ENCODE data around the gene DSCAML1. TPM values are rescaled to one million over a fixed set of nuclear protein-coding genes. Genes with fewer than 3 reads are reported as not detected.

The DSCAML1 gene
- total and polyA plus RNA-seq, 2 of the 8 experiments (the other 6 are each of a cell fraction or from before 2014, with no cell fraction given): 0.19 to 0.24 TPM

DNA sequence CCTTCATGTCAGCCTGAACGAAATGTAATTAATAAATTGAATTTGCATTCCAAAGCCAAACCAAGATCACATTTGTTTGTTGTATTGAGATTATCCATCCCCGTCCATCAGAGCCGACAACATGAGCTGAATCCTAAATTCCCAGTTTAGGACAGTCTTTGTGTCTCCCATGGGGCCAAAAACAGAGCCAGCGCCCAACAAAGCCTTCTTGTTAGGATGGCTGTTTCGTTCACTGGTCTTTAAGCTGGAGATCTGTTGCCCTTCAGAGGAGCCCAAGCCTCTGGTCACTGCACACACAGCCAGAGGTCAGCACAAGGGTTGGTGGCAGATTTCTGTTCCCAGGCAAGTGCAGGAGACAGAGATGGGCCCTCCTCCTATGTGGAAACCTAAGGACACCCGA is 25.8 kb downstream of the DSCAML1 start:
- Histone ChIP-seq H3K14ac (ENCODE audit: insufficient read length) (no peak overlapping the region), H3K27me3 (replicated peaks in 1 of 4; ENCODE audit: control insufficient read depth in 3 of 4, extremely low read depth in 1 of 4, insufficient read depth in 3 of 4, low read length in 3 of 4) (0 out of 7 replicates have a peak, but pooled peaks cover 0 to 2% (median 0%) of the 10 kb centered on the region in 4 experiments), H2BK120ac (replicated peaks; ENCODE audit: low read depth, low read length) (no peak overlapping the region), H2BK15ac (ENCODE audit: low read length) (no peak overlapping the region), H3K56ac (replicated peaks; ENCODE audit: insufficient read length, low read depth, low read length) (no peak overlapping the region), H3K36me3 (ENCODE audit: control insufficient read depth in 2 of 4, insufficient read depth in 4 of 4, low read length in 3 of 4) (no peaks in the 10 kb centered on the region), H3K27ac (ENCODE audit: low read depth, low read length) (no peak overlapping the region), H3K23ac (ENCODE audit: insufficient read length) (no peak overlapping the region), H4K91ac (replicated peaks; ENCODE audit: insufficient read length, low read length) (no peak overlapping the region), H3K4ac (replicated peaks; ENCODE audit: insufficient read length, low read depth, low read length) (no peak overlapping the region), H2AFZ (ENCODE audit: low read length) (no peak overlapping the region), H2BK5ac (ENCODE audit: low read depth, low read length) (no peak overlapping the region), H2AK5ac (ENCODE audit: low read depth, low read length) (no peak overlapping the region), H3K79me1 (ENCODE audit: low read depth, low read length) (no peaks in the 10 kb centered on the region), H4K8ac (ENCODE audit: extremely low read depth, insufficient read depth, low read length) (no peak overlapping the region), H3K4me2 (ENCODE audit: insufficient read depth in 1 of 2, low read depth in 2 of 2, low read length in 2 of 2) (no peak overlapping the region), H2BK20ac (ENCODE audit: low read length) (no peak overlapping the region), H3K9ac (replicated peaks in 1 of 4; ENCODE audit: extremely low read depth in 1 of 4, low read depth in 3 of 4, low read length in 3 of 4) (no peak overlapping the region), H4K5ac (ENCODE audit: insufficient read length, low read depth, low read length) (no peak overlapping the region), H3K4me1 (replicated peaks in 1 of 4; ENCODE audit: control insufficient read depth in 3 of 4, insufficient read depth in 4 of 4, low read length in 3 of 4) (no peaks in the 10 kb centered on the region), H3K23me2 (ENCODE audit: low read depth, low read length) (no peaks in the 10 kb centered on the region), H2BK12ac (ENCODE audit: low read depth, low read length) (no peak overlapping the region), H4K20me1 (replicated peaks in 1 of 2; ENCODE audit: control insufficient read depth in 1 of 2, insufficient read depth in 2 of 2, low read length in 2 of 2) (no peaks in the 10 kb centered on the region), H3K79me2 (ENCODE audit: control insufficient read depth in 1 of 2, insufficient read depth in 2 of 2, low read length in 2 of 2) (no peaks in the 10 kb centered on the region), H3K4me3 (ENCODE audit: extremely low read depth in 1 of 4, insufficient read depth in 2 of 4, low read depth in 3 of 4, low read length in 4 of 4) (no peak overlapping the region), H3K9me3 (ENCODE audit: insufficient read depth in 2 of 2, low read depth in 1 of 2, low read length in 1 of 2) (no peaks in the 10 kb centered on the region), H3K18ac (ENCODE audit: extremely low read depth, low read length) (no peak overlapping the region)
- CTCF ChIA-PET (ENCODE audit: partially characterized antibody): interaction anchor here (0.7 to 1.0 kb wide), 2 partner anchors 327 to 977 kb away, joined by 3 read pairs; no protein-coding TSS in a partner anchor
- DNase-seq (ENCODE audit: low read depth in 1 of 2, low spot score in 2 of 2) (no peak), FAIRE-seq (no peak)
- WGBS, 2 experiments (ENCODE audit: extremely low coverage in 1 of 2, insufficient coverage in 1 of 2, insufficient read length in 1 of 2, insufficient replicate concordance in 2 of 2, low coverage in 1 of 2, low lambda C conversion rate in 2 of 2, missing lambda C conversion rate in 1 of 2): 85% methylated on average over 6 of the region's 6 CpGs; no CpG with 5 or more reads in 1 of the 2 experiments
- POLR2A ChIA-PET (ENCODE audit: partially characterized antibody): no interaction called here
- no peak for TF ChIP-seq TAF7 (optimal IDR thresholded peaks at IDR 0.05; ENCODE audit: borderline replicate concordance, low read depth, low read length)
- no peak for TF ChIP-seq PHF8 (conservative IDR thresholded peaks at IDR 0.05; ENCODE audit: low read depth, low read length)
- TF ChIP-seq, protein P1, sequence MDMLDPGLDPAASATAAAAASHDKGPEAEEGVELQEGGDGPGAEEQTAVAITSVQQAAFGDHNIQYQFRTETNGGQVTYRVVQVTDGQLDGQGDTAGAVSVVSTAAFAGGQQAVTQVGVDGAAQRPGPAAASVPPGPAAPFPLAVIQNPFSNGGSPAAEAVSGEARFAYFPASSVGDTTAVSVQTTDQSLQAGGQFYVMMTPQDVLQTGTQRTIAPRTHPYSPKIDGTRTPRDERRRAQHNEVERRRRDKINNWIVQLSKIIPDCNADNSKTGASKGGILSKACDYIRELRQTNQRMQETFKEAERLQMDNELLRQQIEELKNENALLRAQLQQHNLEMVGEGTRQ (IDR thresholded peaks at IDR 0.05; ENCODE audit: low read length): no peak
- TF ChIP-seq CHD2 (IDR thresholded peaks at IDR 0.05; ENCODE audit: low read length): no peak
- TF ChIP-seq EP300 (IDR thresholded peaks at IDR 0.05; ENCODE audit: borderline replicate concordance in 1 of 2, low read depth in 2 of 2, low read length in 2 of 2): no peak
- no peak for TF ChIP-seq HDAC6 (IDR thresholded peaks at IDR 0.05; ENCODE audit: low read depth, low read length)
- no peak for TF ChIP-seq BRCA1 (IDR thresholded peaks at IDR 0.05; ENCODE audit: low read depth, low read length)
- no peak for TF ChIP-seq KDM1A (IDR thresholded peaks at IDR 0.05; ENCODE audit: borderline replicate concordance, low read length)
- TF ChIP-seq CBX5 (IDR thresholded peaks at IDR 0.05; ENCODE audit: low read depth, low read length): no peak
- no peak for TF ChIP-seq EGR1 (IDR thresholded peaks at IDR 0.05; ENCODE audit: borderline replicate concordance, low read depth, low read length)
- no peak for TF ChIP-seq CTBP2 (IDR thresholded peaks at IDR 0.05; ENCODE audit: borderline replicate concordance, insufficient read depth, insufficient read length, low read length)
- no peak for TF ChIP-seq BCL11A (IDR thresholded peaks at IDR 0.05; ENCODE audit: low read depth in 2 of 2, low read length in 2 of 2)
- TF ChIP-seq RXRA (IDR thresholded peaks at IDR 0.05; ENCODE audit: insufficient read depth, low read depth, low read length): no peak

Data from H1 (cell line).